ENCODE data around the gene SPAG16.

DNA sequence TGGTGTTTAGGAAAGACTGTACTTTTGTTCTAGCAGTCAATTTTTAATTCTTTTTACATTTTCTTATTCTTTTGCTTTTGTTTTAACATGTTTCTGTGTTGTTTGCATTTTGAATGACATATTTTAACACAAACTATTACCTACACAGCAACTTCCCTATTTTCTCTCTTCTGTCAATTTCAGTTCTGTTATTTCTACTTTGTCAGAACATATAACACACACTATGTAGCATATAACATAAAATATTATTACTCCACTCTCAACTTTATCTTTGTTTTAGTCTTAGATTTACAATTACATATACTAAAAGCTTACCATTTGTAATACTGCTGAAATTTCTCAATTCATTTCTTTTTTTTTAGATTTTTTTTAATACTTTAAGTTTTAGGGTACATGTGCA is 753.9 kb downstream of the SPAG16 start:
- TF ChIP-seq, protein P1, sequence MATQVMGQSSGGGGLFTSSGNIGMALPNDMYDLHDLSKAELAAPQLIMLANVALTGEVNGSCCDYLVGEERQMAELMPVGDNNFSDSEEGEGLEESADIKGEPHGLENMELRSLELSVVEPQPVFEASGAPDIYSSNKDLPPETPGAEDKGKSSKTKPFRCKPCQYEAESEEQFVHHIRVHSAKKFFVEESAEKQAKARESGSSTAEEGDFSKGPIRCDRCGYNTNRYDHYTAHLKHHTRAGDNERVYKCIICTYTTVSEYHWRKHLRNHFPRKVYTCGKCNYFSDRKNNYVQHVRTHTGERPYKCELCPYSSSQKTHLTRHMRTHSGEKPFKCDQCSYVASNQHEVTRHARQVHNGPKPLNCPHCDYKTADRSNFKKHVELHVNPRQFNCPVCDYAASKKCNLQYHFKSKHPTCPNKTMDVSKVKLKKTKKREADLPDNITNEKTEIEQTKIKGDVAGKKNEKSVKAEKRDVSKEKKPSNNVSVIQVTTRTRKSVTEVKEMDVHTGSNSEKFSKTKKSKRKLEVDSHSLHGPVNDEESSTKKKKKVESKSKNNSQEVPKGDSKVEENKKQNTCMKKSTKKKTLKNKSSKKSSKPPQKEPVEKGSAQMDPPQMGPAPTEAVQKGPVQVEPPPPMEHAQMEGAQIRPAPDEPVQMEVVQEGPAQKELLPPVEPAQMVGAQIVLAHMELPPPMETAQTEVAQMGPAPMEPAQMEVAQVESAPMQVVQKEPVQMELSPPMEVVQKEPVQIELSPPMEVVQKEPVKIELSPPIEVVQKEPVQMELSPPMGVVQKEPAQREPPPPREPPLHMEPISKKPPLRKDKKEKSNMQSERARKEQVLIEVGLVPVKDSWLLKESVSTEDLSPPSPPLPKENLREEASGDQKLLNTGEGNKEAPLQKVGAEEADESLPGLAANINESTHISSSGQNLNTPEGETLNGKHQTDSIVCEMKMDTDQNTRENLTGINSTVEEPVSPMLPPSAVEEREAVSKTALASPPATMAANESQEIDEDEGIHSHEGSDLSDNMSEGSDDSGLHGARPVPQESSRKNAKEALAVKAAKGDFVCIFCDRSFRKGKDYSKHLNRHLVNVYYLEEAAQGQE (IDR thresholded peaks at IDR 0.05; ENCODE audit: low read depth) = no peak
- no peak for TF ChIP-seq EP300 (IDR thresholded peaks at IDR 0.05; ENCODE audit: borderline replicate concordance)
- TF ChIP-seq CEBPB (IDR thresholded peaks at IDR 0.05) = no peak
- no peak for TF ChIP-seq NFIC (IDR thresholded peaks at IDR 0.05)
- no peak for TF ChIP-seq CREB1 (IDR thresholded peaks at IDR 0.05; ENCODE audit: low read depth)
- TF ChIP-seq RAD21 (IDR thresholded peaks at IDR 0.05; ENCODE audit: low read depth) = no peak
- no peak for TF ChIP-seq TCF12 (IDR thresholded peaks at IDR 0.05; ENCODE audit: low read depth)
- TF ChIP-seq, protein P2, sequence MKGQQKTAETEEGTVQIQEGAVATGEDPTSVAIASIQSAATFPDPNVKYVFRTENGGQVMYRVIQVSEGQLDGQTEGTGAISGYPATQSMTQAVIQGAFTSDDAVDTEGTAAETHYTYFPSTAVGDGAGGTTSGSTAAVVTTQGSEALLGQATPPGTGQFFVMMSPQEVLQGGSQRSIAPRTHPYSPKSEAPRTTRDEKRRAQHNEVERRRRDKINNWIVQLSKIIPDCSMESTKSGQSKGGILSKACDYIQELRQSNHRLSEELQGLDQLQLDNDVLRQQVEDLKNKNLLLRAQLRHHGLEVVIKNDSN (IDR thresholded peaks at IDR 0.05) = no peak
- TF ChIP-seq YY1 (IDR thresholded peaks at IDR 0.05; ENCODE audit: low read depth) = no peak
- TF ChIP-seq TEAD4 (IDR thresholded peaks at IDR 0.05) = no peak
- TF ChIP-seq, protein P3, sequence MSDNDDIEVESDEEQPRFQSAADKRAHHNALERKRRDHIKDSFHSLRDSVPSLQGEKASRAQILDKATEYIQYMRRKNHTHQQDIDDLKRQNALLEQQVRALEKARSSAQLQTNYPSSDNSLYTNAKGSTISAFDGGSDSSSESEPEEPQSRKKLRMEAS (IDR thresholded peaks at IDR 0.05) = no peak

Measured in Ishikawa (cell line).